H1 (cell line): ENCODE results near the gene SIX3. TPM values are rescaled to one million over a fixed set of nuclear protein-coding genes. Genes with fewer than 3 reads are reported as not detected.

Source experiments
- CTCF ChIA-PET: fragments of 300-600 bp; sonication (Branson Sonifier 250); formaldehyde crosslinking; loops from one replicate; lab custom pipeline; 2021; ENCODE audit not compliant: partially characterized antibody; lab: Charles Lee
- POLR2A ChIA-PET: fragments of 300-600 bp; sonication (Branson Sonifier 250); formaldehyde crosslinking; loops from one replicate; lab custom pipeline; 2021; ENCODE audit warnings: inconsistent platforms; ENCODE audit not compliant: partially characterized antibody; lab: Charles Lee
- DNase-seq, 2 experiments: peaks; one replicate each; pipeline versions ENCODE4 v3.0.0 to v3.0.0-alpha.2; 2010 to 2022; ENCODE audit warnings: low spot score in 2 of 2, low read depth in 1 of 2, mixed read lengths in 1 of 2
- FAIRE-seq: peaks from 2 replicates; lab custom pipeline; 2011; peaks lifted over from hg19 to GRCh38; lab: Jason Lieb, UNC
- H2AFZ ChIP-seq: 2 replicates; pipeline ENCODE4 v1.8.1; 2012; ENCODE audit warnings: low read length, inconsistent platforms
- H2AK5ac ChIP-seq: 2 replicates; pipeline ENCODE4 v1.6.1; 2013; ENCODE audit warnings: low read depth, low read length
- H2BK120ac ChIP-seq: replicated peaks from 2 replicates; pipeline ENCODE3; 2013; ENCODE audit warnings: low read depth, low read length, inconsistent platforms
- H2BK12ac ChIP-seq: 2 replicates; pipeline ENCODE4 v1.6.1; 2013; ENCODE audit warnings: low read depth, low read length
- H2BK15ac ChIP-seq: 2 replicates; pipeline ENCODE4 v1.6.1; 2013; ENCODE audit warnings: low read length
- H2BK20ac ChIP-seq: 2 replicates; pipeline ENCODE4 v1.6.1; 2013; ENCODE audit warnings: low read length
- H2BK5ac ChIP-seq: 2 replicates; pipeline ENCODE4 v1.6.1; 2013; ENCODE audit warnings: low read depth, low read length
- H3K14ac ChIP-seq: 2 replicates; pipeline ENCODE4 v1.6.1; 2013; ENCODE audit warnings: inconsistent platforms; ENCODE audit not compliant: insufficient read length
- H3K18ac ChIP-seq: 2 replicates; pipeline ENCODE4 v1.6.1; 2013; ENCODE audit warnings: low read length; ENCODE audit errors: extremely low read depth
- H3K23ac ChIP-seq: 2 replicates; pipeline ENCODE4 v1.6.1; 2013; ENCODE audit warnings: inconsistent platforms; ENCODE audit not compliant: insufficient read length
- H3K23me2 ChIP-seq: 2 replicates; pipeline ENCODE4 v1.6.1; 2013; ENCODE audit warnings: low read depth, low read length
- H3K27ac ChIP-seq: 2 replicates; pipeline ENCODE4 v1.6.1; 2011; ENCODE audit warnings: low read depth, low read length, inconsistent platforms
- H3K27me3 ChIP-seq, 4 experiments: replicated peaks in 1 of 4; 1 replicate in 1 of 4; 2 replicates in 3 of 4; pipeline versions ENCODE4 v1.6.1 to v1.8.1; 2011 to 2013; ENCODE audit warnings: low read length in 3 of 4, mild to moderate bottlenecking in 3 of 4, inconsistent platforms in 2 of 4, mixed read lengths in 2 of 4, moderate library complexity in 1 of 4; ENCODE audit not compliant: control insufficient read depth in 3 of 4, insufficient read depth in 3 of 4; ENCODE audit errors: extremely low read depth in 1 of 4
- H3K36me3 ChIP-seq, 4 experiments: 2 replicates each; pipeline versions ENCODE4 v1.6.1 to v1.8.1; 2011 to 2013; ENCODE audit warnings: mild to moderate bottlenecking in 4 of 4, low read length in 3 of 4, moderate library complexity in 2 of 4, control low read depth in 1 of 4, inconsistent platforms in 1 of 4; ENCODE audit not compliant: insufficient read depth in 4 of 4, control insufficient read depth in 2 of 4
- H3K4ac ChIP-seq: replicated peaks from 2 replicates; pipeline ENCODE3; 2013; ENCODE audit warnings: low read length, low read depth, mixed read lengths, inconsistent platforms; ENCODE audit not compliant: insufficient read length
- H3K4me1 ChIP-seq, 4 experiments: replicated peaks in 1 of 4; 1 replicate in 1 of 4; 2 replicates in 3 of 4; pipeline versions ENCODE4 v1.6.1 to v1.8.1; 2011 to 2013; ENCODE audit warnings: low read length in 3 of 4, inconsistent platforms in 2 of 4, mixed read lengths in 1 of 4; ENCODE audit not compliant: insufficient read depth in 4 of 4, control insufficient read depth in 3 of 4
- H3K4me2 ChIP-seq, 2 experiments: 2 replicates each; pipeline versions ENCODE4 v1.6.1 to v1.8.1; 2011 to 2013; ENCODE audit warnings: low read depth in 2 of 2, low read length in 2 of 2, control low read depth in 1 of 2, inconsistent platforms in 1 of 2, mild to moderate bottlenecking in 1 of 2; ENCODE audit not compliant: insufficient read depth in 1 of 2
- H3K4me3 ChIP-seq, 4 experiments: fragments of 200-600, 300-600 bp in 1 of 4; sonication (generic), shearing (Covaris generic), sonication (Bioruptor Twin) in 1 of 4; 2 replicates each; pipeline versions ENCODE4 v1.5.1 to v1.8.1; 2011 to 2016; ENCODE audit warnings: low read length in 4 of 4, low read depth in 3 of 4, control low read depth in 2 of 4, inconsistent platforms in 2 of 4, mild to moderate bottlenecking in 2 of 4, mixed read lengths in 1 of 4, moderate library complexity in 1 of 4; ENCODE audit not compliant: insufficient read depth in 2 of 4; ENCODE audit errors: extremely low read depth in 1 of 4
- H3K56ac ChIP-seq: replicated peaks from 2 replicates; pipeline ENCODE3; 2013; ENCODE audit warnings: low read depth, mild to moderate bottlenecking, mixed read lengths, low read length, inconsistent platforms; ENCODE audit not compliant: insufficient read length
- H3K79me1 ChIP-seq: 2 replicates; pipeline ENCODE4 v1.6.1; 2013; ENCODE audit warnings: low read depth, low read length, control low read depth
- H3K79me2 ChIP-seq, 2 experiments: 2 replicates each; pipeline versions ENCODE4 v1.6.1 to v1.8.1; 2012 to 2013; ENCODE audit warnings: low read length in 2 of 2, mild to moderate bottlenecking in 2 of 2, inconsistent platforms in 1 of 2; ENCODE audit not compliant: insufficient read depth in 2 of 2, control insufficient read depth in 1 of 2
- H3K9ac ChIP-seq, 4 experiments: replicated peaks in 1 of 4; 1 replicate in 1 of 4; 2 replicates in 3 of 4; pipeline versions ENCODE4 v1.6.1 to v1.8.1; 2011 to 2013; ENCODE audit warnings: low read depth in 3 of 4, low read length in 3 of 4, control low read depth in 2 of 4, mild to moderate bottlenecking in 2 of 4, moderate library complexity in 2 of 4, inconsistent platforms in 1 of 4; ENCODE audit errors: extremely low read depth in 1 of 4
- H3K9me3 ChIP-seq, 2 experiments: 2 replicates each; pipeline versions ENCODE4 v1.6.1 to v1.8.1; 2012 to 2013; ENCODE audit warnings: mild to moderate bottlenecking in 2 of 2, moderate library complexity in 2 of 2, control low read depth in 1 of 2, inconsistent platforms in 1 of 2, low read depth in 1 of 2, low read length in 1 of 2, mixed read lengths in 1 of 2; ENCODE audit not compliant: insufficient read depth in 2 of 2
- H4K20me1 ChIP-seq, 2 experiments: replicated peaks in 1 of 2; 2 replicates each; pipeline versions ENCODE3 to v1.8.1; 2011 to 2013; ENCODE audit warnings: inconsistent platforms in 2 of 2, low read length in 2 of 2, mild to moderate bottlenecking in 1 of 2; ENCODE audit not compliant: insufficient read depth in 2 of 2, control insufficient read depth in 1 of 2
- H4K5ac ChIP-seq: 2 replicates; pipeline ENCODE4 v1.6.1; 2013; ENCODE audit warnings: low read length, low read depth, mixed read lengths, inconsistent platforms; ENCODE audit not compliant: insufficient read length
- H4K8ac ChIP-seq: 2 replicates; pipeline ENCODE4 v1.8.0; 2013; ENCODE audit warnings: mild to moderate bottlenecking, moderate library complexity, low read length, inconsistent platforms; ENCODE audit not compliant: insufficient read depth; ENCODE audit errors: extremely low read depth
- H4K91ac ChIP-seq: replicated peaks from 2 replicates; pipeline ENCODE3; 2013; ENCODE audit warnings: low read length, mixed read lengths, inconsistent platforms; ENCODE audit not compliant: insufficient read length
- CHD1 ChIP-seq: IDR thresholded peaks from 2 replicates; pipeline ENCODE4 v1.6.1; 2012; ENCODE audit warnings: low read depth, low read length, improper control_type of control experiment
- HDAC2 ChIP-seq, 2 experiments: fragments of 300-600 bp in 1 of 2; sonication (generic) in 1 of 2; IDR thresholded peaks; 2 replicates each; pipeline ENCODE4 v1.6.1; 2011 to 2012; ENCODE audit warnings: low read depth in 2 of 2, low read length in 2 of 2, mild to moderate bottlenecking in 2 of 2, moderate library complexity in 2 of 2, borderline replicate concordance in 1 of 2, inconsistent platforms in 1 of 2
- HDAC6 ChIP-seq: IDR thresholded peaks from one replicate; pipeline ENCODE4 v1.7.1; 2012; ENCODE audit warnings: low read depth, mild to moderate bottlenecking, inconsistent platforms, low read length, moderate library complexity
- KDM1A ChIP-seq: fragments of 200-600, 300-600 bp; sonication (generic); IDR thresholded peaks from 2 replicates; pipeline ENCODE4 v1.7.1; 2016; ENCODE audit warnings: mild to moderate bottlenecking, low read length, borderline replicate concordance
- NRF1 ChIP-seq: IDR thresholded peaks from 2 replicates; pipeline ENCODE4 v1.6.1; 2011; ENCODE audit warnings: mild to moderate bottlenecking, low read depth, low read length, improper control_type of control experiment
- POLR2AphosphoS5 ChIP-seq: IDR thresholded peaks from 2 replicates; pipeline ENCODE4 v1.6.1; 2011; ENCODE audit warnings: low read depth, low read length
- POU5F1 ChIP-seq: IDR thresholded peaks from 2 replicates; pipeline ENCODE4 v1.6.1; 2011; ENCODE audit warnings: low read depth, mild to moderate bottlenecking, low read length, moderate library complexity
- RBBP5 ChIP-seq: IDR thresholded peaks from 2 replicates; pipeline ENCODE4 v1.7.1; 2012; ENCODE audit warnings: low read depth, mild to moderate bottlenecking, inconsistent platforms, low read length, moderate library complexity, borderline replicate concordance
- TEAD4 ChIP-seq: IDR thresholded peaks from 2 replicates; pipeline ENCODE4 v1.6.1; 2012; ENCODE audit warnings: low read depth, low read length, inconsistent platforms, mixed read lengths
- WGBS, 2 experiments: shearing (Covaris generic) in 1 of 2; methylation state at CpG; one replicate each; pipeline versions ENCODE4 v1.1.6 to v1.1.7; 2013 to 2015; ENCODE audit warnings: low lambda C conversion rate in 2 of 2, mixed read lengths in 2 of 2, inconsistent platforms in 1 of 2, low coverage in 1 of 2, missing lambda C conversion rate in 1 of 2; ENCODE audit not compliant: insufficient replicate concordance in 2 of 2, insufficient coverage in 1 of 2, insufficient read length in 1 of 2; ENCODE audit errors: extremely low coverage in 1 of 2, missing lambda C conversion rate in 1 of 2; 5-methylcytosine and 5-hydroxymethylcytosine counted together
- polyA plus RNA-seq, 7 experiments: library from polyadenylated mRNA; depleted of rRNA in 3 of 7; stranded (reverse) in 5 of 7; unstranded in 2 of 7; fragments of >200 nt in 5 of 7; fragments of 200-250 nt in 2 of 7; gene quantifications; 1 replicate in 5 of 7; 2 replicates in 1 of 7; 4 replicates in 1 of 7; pipeline versions ENCODE4 v1.2.1 to v1.2.3, GENCODE V29; 2011 to 2013; ENCODE audit warnings: missing spikeins in 2 of 7, mixed read lengths in 2 of 7
- total RNA-seq: library from RNA; stranded (reverse); fragmentation: NEBNext Ultra II Directional; extraction: Animal tissue kit (Norgen Biotek cat#: 25700); gene quantifications from 2 replicates; pipeline ENCODE4 v1.2.1, GENCODE V29; 2021
- TF ChIP-seq, protein P1 (sequence below), 3 experiments: IDR thresholded peaks; 1 replicate in 2 of 3; 2 replicates in 1 of 3; pipeline versions ENCODE4 v1.5.1 to v1.6.1; 2011; ENCODE audit warnings: low read length in 3 of 3, mild to moderate bottlenecking in 3 of 3, inconsistent platforms in 2 of 3, low read depth in 1 of 3, moderate library complexity in 1 of 3; ENCODE audit not compliant: insufficient read depth in 1 of 3; ENCODE audit errors: control extremely low read depth in 1 of 3

Gene SIX3
- total and polyA plus RNA-seq, 2 of the 8 experiments (the other 6 are each of a cell fraction or from before 2014, with no cell fraction given): 0.02 to 0.19 TPM

DNA sequence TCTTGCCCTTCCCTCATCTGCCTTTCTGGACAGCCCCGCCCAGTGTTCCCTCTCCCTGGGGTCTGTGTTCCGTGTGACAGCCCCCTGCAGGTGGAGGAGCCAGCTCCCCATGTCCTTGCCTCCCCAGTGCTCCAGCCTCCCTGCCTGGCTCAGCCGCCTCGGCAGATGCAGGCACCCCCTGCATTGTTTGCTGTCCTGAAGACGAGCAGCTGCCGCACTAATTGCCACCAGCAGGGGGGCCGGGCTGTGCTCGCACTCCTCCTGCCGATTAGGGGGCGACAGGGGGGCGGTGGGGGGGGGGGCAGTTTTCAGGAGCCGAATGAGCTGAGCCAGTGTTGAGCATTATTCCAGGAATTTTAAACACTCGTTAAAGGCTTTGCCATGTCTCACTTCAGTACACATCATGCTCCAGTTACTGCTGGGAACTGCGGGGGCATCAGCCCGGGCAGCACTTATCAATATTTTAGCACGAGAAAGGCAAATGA lies 23.3 kb downstream of the SIX3 start:
- Histone ChIP-seq H2BK20ac (no peak overlapping the region), H3K56ac (no peak overlapping the region), H2AK5ac (no peak overlapping the region), H3K9me3 (no peaks in the 10 kb centered on the region), H3K27me3 (peaks cover 0 to 3% (median 0%) of the 10 kb centered on the region in 4 experiments; a peak in 3 of 7 replicates), H4K20me1 (no peaks in the 10 kb centered on the region), H2BK120ac (no peak overlapping the region), H3K4me3 (no peak overlapping the region), H3K4ac (no peak overlapping the region), H3K4me1 (peaks cover 0 to 2% (median 2%) of the 10 kb centered on the region in 4 experiments; a peak in 5 of 7 replicates), H3K9ac (no peak overlapping the region), H4K8ac (no peak overlapping the region), H4K5ac (no peak overlapping the region), H3K23me2 (no peaks in the 10 kb centered on the region), H2BK5ac (no peak overlapping the region; the same call in 1 of the 2 replicates), H3K14ac (no peak overlapping the region), H3K18ac (no peak overlapping the region), H3K23ac (no peak overlapping the region), H4K91ac (no peak overlapping the region), H2AFZ (no peak overlapping the region), H3K4me2 (peak overlapping the region in 1 of 2 experiments; percentile 31; a peak in 1 of 4 replicates), H2BK15ac (no peak overlapping the region), H2BK12ac (no peak overlapping the region), H3K36me3 (no peaks in the 10 kb centered on the region), H3K27ac (no peak overlapping the region), H3K79me2 (no peaks in the 10 kb centered on the region), H3K79me1 (no peaks in the 10 kb centered on the region)
- peak in 1 of 2 experiments; percentile 78 for DNase-seq
- WGBS, 2 experiments: 24% methylated on average over 16 of the region's 16 CpGs; no CpG with 5 or more reads in 1 of the 2 experiments
- POLR2A ChIA-PET: interaction anchor here (0.9 kb wide), 1 partner anchor 39 kb away, joined by 3 read pairs; no protein-coding TSS in a partner anchor
- CTCF ChIA-PET: interaction anchor here (0.7 to 3.0 kb wide), 14 partner anchors 9 to 667 kb away, joined by 3 to 37 read pairs (median 4); no protein-coding TSS in a partner anchor
- no peak for FAIRE-seq
- TF ChIP-seq CHD1 (no peak), POU5F1 (no peak), HDAC6 (no peak), POLR2AphosphoS5 (no peak), NRF1 (no peak), HDAC2 (IDR thresholded peaks at IDR 0.05; ENCODE audit: borderline replicate concordance in 1 of 2, low read depth in 2 of 2, low read length in 2 of 2) (no peak), KDM1A (no peak), TEAD4 (no peak), RBBP5 (no peak)
- TF ChIP-seq, protein P1, sequence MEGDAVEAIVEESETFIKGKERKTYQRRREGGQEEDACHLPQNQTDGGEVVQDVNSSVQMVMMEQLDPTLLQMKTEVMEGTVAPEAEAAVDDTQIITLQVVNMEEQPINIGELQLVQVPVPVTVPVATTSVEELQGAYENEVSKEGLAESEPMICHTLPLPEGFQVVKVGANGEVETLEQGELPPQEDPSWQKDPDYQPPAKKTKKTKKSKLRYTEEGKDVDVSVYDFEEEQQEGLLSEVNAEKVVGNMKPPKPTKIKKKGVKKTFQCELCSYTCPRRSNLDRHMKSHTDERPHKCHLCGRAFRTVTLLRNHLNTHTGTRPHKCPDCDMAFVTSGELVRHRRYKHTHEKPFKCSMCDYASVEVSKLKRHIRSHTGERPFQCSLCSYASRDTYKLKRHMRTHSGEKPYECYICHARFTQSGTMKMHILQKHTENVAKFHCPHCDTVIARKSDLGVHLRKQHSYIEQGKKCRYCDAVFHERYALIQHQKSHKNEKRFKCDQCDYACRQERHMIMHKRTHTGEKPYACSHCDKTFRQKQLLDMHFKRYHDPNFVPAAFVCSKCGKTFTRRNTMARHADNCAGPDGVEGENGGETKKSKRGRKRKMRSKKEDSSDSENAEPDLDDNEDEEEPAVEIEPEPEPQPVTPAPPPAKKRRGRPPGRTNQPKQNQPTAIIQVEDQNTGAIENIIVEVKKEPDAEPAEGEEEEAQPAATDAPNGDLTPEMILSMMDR (IDR thresholded peaks at IDR 0.05; ENCODE audit: control extremely low read depth in 1 of 3, insufficient read depth in 1 of 3, low read depth in 1 of 3, low read length in 3 of 3): peak; percentile 28 to 62 (median 49)
